PC-9 (cell line): Measurements from ENCODE around the gene ENHO.

Experiments
- CTCF ChIP-seq: fragments of 200-600 bp; sonication (generic); conservative IDR thresholded peaks from 2 replicates; pipeline ENCODE4 v1.6.1; 2017; ENCODE audit warnings: mixed run types, antibody characterized with exemption, mild to moderate bottlenecking, moderate library complexity
- EZH2 ChIP-seq: fragments of 200-600 bp; sonication (generic); IDR thresholded peaks from 2 replicates; pipeline ENCODE4 v1.8.0; 2017; ENCODE audit warnings: antibody characterized with exemption, low read depth

- TF ChIP-seq CTCF (no peak), EZH2 (no peak)
These were observed 6.8 kb downstream of the ENHO start for GRCh38 chr9:34515959-34516358.
